OCI-LY3 (cell line): ENCODE data around the gene WNT3.
"Not testable (repeated sequence)": the region's sequence is repeated elsewhere in the genome, so short reads cannot be mapped to it uniquely, and the experiment has no call there.

Source experiments
- H2AFZ ChIP-seq: fragments of 200-600, 300-600 bp; shearing (Covaris generic); 2 replicates; pipeline ENCODE4 v1.6.0; 2014; ENCODE audit warnings: antibody characterized with exemption, low read depth, low read length
- H3K27ac ChIP-seq: fragments of 200-600, 300-600 bp; sonication (generic); 2 replicates; pipeline ENCODE4 v1.5.1; 2014; ENCODE audit warnings: mild to moderate bottlenecking, low read length, moderate library complexity, mixed read lengths
- H3K27me3 ChIP-seq: fragments of 200-600, 300-600 bp; sonication (generic); 2 replicates; pipeline ENCODE4 v1.6.1; 2014; ENCODE audit warnings: low read depth, low read length, mixed read lengths
- H3K36me3 ChIP-seq: fragments of 200-600, 300-600 bp; sonication (generic); replicated peaks from 2 replicates; pipeline ENCODE3; 2014; ENCODE audit warnings: low read depth, low read length, mixed read lengths
- H3K4me1 ChIP-seq: fragments of 300-600, 200-600 bp; sonication (generic); 2 replicates; pipeline ENCODE4 v1.6.1; 2014; ENCODE audit warnings: low read length, mixed read lengths
- H3K4me2 ChIP-seq: fragments of 200-600, 300-600 bp; sonication (generic); 2 replicates; pipeline ENCODE4 v1.6.1; 2014; ENCODE audit warnings: low read length, mixed read lengths
- H3K4me3 ChIP-seq: fragments of 300-600, 200-600 bp; sonication (generic); 2 replicates; pipeline ENCODE4 v1.5.1; 2014; ENCODE audit warnings: antibody characterized with exemption, mild to moderate bottlenecking, low read length, moderate library complexity
- H3K79me2 ChIP-seq: fragments of 300-600, 200-600 bp; shearing (Covaris generic); 2 replicates; pipeline ENCODE4 v1.6.1; 2014; ENCODE audit warnings: mild to moderate bottlenecking, low read length, mixed read lengths
- H3K9ac ChIP-seq: fragments of 300-600, 200-600 bp; shearing (Covaris generic); 2 replicates; pipeline ENCODE4 v1.6.0; 2014; ENCODE audit warnings: mild to moderate bottlenecking, low read length, moderate library complexity
- H3K9me3 ChIP-seq: fragments of 200-600, 300-600 bp; shearing (Covaris generic); 2 replicates; pipeline ENCODE4 v1.6.1; 2014; ENCODE audit warnings: low read length, mixed read lengths; ENCODE audit not compliant: insufficient read depth
- H4K20me1 ChIP-seq: fragments of 200-600, 300-600 bp; sonication (generic); 2 replicates; pipeline ENCODE4 v1.6.1; 2016; ENCODE audit warnings: low read length, mixed read lengths; ENCODE audit not compliant: insufficient read depth
- EZH2phosphoT487 ChIP-seq: fragments of 200-600 bp; shearing (Covaris generic); IDR thresholded peaks from 2 replicates; pipeline ENCODE4 v1.6.1; 2018; ENCODE audit warnings: antibody characterized with exemption, mixed run types, low read depth
- TF ChIP-seq, protein P1 (sequence below): fragments of 200-600, 300-600 bp; sonication (generic); IDR thresholded peaks from 2 replicates; pipeline ENCODE4 v1.5.1; 2014; ENCODE audit warnings: antibody characterized with exemption, low read length, low read depth

The WNT3 gene

GRCh38 chr17:46793541-46793940 lies 25.0 kb downstream of the WNT3 start:
- Histone ChIP-seq H3K9ac (no peak overlapping the region), H3K27me3 (peaks cover 25% of the 10 kb centered on the region)

DNA sequence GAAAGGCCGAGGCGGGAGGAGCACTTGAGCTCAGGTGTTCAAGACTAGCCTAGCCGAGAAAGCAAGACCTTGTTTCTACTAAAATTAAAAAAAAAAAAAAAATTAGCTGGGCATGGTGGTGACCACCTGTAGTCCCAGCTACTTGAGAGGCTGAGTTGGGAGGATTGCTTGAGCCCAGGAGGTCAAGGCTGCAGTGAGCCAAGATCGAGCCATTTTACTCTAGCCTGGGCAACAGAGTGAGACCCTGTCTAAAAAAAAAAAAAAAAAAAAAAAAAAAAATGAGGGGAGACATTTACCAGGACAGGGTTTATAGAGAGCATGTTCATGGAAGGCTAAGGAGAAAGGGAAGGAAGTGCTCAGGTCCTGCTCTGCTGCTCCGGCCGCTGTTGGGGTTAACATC lies 25.5 kb downstream of the WNT3 start:
- not testable (repeated sequence) for H3K36me3 ChIP-seq, H3K4me3 ChIP-seq, H3K4me2 ChIP-seq, H3K9me3 ChIP-seq, H3K27ac ChIP-seq, H3K79me2 ChIP-seq, H2AFZ ChIP-seq, H4K20me1 ChIP-seq, H3K9ac ChIP-seq, H3K4me1 ChIP-seq
- H3K27me3 ChIP-seq = peaks cover 25% of the 10 kb centered on the region

More at GRCh38 chr17:46793541-46793940, 25.0 kb downstream of the WNT3 start:
- Histone ChIP-seq H3K27ac (no peak overlapping the region), H3K4me1 (no peaks in the 10 kb centered on the region), H3K79me2 (no peaks in the 10 kb centered on the region), H3K4me2 (no peak overlapping the region), H2AFZ (no peak overlapping the region), H3K4me3 (no peak overlapping the region), H3K9me3 (no peaks in the 10 kb centered on the region), H4K20me1 (no peaks in the 10 kb centered on the region), H3K36me3 (no peaks in the 10 kb centered on the region)
- TF ChIP-seq, protein P1, sequence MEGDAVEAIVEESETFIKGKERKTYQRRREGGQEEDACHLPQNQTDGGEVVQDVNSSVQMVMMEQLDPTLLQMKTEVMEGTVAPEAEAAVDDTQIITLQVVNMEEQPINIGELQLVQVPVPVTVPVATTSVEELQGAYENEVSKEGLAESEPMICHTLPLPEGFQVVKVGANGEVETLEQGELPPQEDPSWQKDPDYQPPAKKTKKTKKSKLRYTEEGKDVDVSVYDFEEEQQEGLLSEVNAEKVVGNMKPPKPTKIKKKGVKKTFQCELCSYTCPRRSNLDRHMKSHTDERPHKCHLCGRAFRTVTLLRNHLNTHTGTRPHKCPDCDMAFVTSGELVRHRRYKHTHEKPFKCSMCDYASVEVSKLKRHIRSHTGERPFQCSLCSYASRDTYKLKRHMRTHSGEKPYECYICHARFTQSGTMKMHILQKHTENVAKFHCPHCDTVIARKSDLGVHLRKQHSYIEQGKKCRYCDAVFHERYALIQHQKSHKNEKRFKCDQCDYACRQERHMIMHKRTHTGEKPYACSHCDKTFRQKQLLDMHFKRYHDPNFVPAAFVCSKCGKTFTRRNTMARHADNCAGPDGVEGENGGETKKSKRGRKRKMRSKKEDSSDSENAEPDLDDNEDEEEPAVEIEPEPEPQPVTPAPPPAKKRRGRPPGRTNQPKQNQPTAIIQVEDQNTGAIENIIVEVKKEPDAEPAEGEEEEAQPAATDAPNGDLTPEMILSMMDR = no peak
- no peak for TF ChIP-seq EZH2phosphoT487

DNA sequence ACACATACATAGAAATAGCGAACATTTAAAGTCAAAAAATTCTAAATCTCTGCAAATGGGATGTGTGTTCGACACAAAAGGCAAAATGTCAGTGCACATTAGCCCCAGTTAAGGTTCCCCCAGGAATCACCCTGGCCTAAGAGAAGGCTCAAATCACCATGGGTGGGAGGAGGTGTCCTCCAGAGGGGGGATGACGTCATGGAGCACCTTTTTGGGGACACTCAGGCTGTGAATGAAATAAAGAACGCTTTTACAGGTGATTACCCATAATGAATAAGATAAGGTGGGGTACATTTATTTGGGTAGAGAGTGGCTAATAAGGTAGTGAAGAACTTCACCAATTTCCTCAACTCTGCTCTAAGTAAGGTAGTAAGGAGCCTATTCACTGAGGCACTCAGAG lies 26.4 kb downstream of the WNT3 start:
- no peaks in the 10 kb centered on the region for H3K79me2 ChIP-seq
- H2AFZ ChIP-seq = no peak overlapping the region
- no peaks in the 10 kb centered on the region for H3K9me3 ChIP-seq
- no peak overlapping the region for H3K9ac ChIP-seq
- H3K27me3 ChIP-seq = peaks cover 25% of the 10 kb centered on the region
- H3K4me2 ChIP-seq = no peak overlapping the region
- H3K4me3 ChIP-seq = no peak overlapping the region
- H3K4me1 ChIP-seq = no peaks in the 10 kb centered on the region
- TF ChIP-seq, protein P1 = no peak
- no peak for TF ChIP-seq EZH2phosphoT487
- no peaks in the 10 kb centered on the region for H4K20me1 ChIP-seq
- H3K36me3 ChIP-seq = no peaks in the 10 kb centered on the region
- no peak overlapping the region for H3K27ac ChIP-seq

DNA sequence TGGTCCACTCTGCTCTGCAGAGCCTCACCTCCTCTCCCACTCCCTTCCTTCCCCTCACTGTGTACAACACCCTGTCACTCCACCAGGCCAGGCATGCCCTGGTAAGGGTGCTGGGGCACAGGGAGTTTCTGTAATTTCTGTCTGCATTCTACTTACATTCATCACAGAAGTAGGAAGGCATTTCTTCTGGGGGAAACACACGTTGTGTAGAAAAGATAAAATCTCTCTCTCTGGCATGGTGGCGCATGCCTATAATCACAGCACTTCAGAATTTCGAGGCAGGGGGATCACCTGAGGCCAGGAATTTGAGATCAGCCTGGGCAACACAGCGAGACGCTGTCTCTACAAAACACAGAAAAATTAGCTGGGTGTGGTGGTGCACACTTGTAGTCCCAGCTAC lies 27.0 kb downstream of the WNT3 start:
- Histone ChIP-seq H3K9ac (no peak overlapping the region), H3K27ac (no peak overlapping the region), H3K4me2 (no peak overlapping the region), H3K9me3 (no peaks in the 10 kb centered on the region), H3K4me1 (no peaks in the 10 kb centered on the region), H3K27me3 (peaks cover 22% of the 10 kb centered on the region), H4K20me1 (no peaks in the 10 kb centered on the region), H3K4me3 (no peak overlapping the region), H3K36me3 (no peaks in the 10 kb centered on the region), H2AFZ (no peak overlapping the region), H3K79me2 (no peaks in the 10 kb centered on the region)
- no peak for TF ChIP-seq EZH2phosphoT487
- TF ChIP-seq, protein P1 = no peak

GRCh38 chr17:46790216-46790615 lies 28.3 kb downstream of the WNT3 start:
- Histone ChIP-seq H3K9me3 (no peaks in the 10 kb centered on the region), H3K27ac (no peak overlapping the region), H3K4me3 (no peak overlapping the region), H2AFZ (no peak overlapping the region), H4K20me1 (no peaks in the 10 kb centered on the region), H3K36me3 (no peaks in the 10 kb centered on the region), H3K79me2 (no peaks in the 10 kb centered on the region), H3K4me1 (no peaks in the 10 kb centered on the region), H3K27me3 (peaks cover 11% of the 10 kb centered on the region; the same call in 1 of the 2 replicates), H3K9ac (no peak overlapping the region), H3K4me2 (no peak overlapping the region)
- TF ChIP-seq EZH2phosphoT487 = no peak
- TF ChIP-seq, protein P1 = no peak
